Stimulated activated CD8-positive, alpha-beta memory T cell treated with anti-CD3 and anti-CD28 coated beads, Interleukin-2, amount 100 ng/mL, for 1 hour (primary cell): ENCODE results near the gene GRID1.
"Not testable (repeated sequence)": the region's sequence is repeated elsewhere in the genome, so short reads cannot be mapped to it uniquely, and the experiment has no call there.

Experiments
- DNase-seq, 2 donors: peaks; one replicate each; pipeline ENCODE4 v3.0.0-alpha.2; 2020; ENCODE audit warnings: low read depth in 2 of 2

GRID1 gene

GRCh38 chr10:86391986-86392722 lies 25.6 kb upstream of the GRID1 start:
- DNase-seq = no peak

GRCh38 chr10:86391236-86391840 lies 24.7 kb upstream of the GRID1 start:
- DNase-seq = no peak

- DNase-seq = no peak
Observed at GRCh38 chr10:86390337-86391120, 23.9 kb upstream of the GRID1 start.

- no peak for DNase-seq
Observed at GRCh38 chr10:86389441-86390193, 23.0 kb upstream of the GRID1 start.

GRCh38 chr10:86389109-86389440 lies 22.5 kb upstream of the GRID1 start:
- not testable (repeated sequence) for DNase-seq

GRCh38 chr10:86388119-86388704 lies 21.6 kb upstream of the GRID1 start:
- DNase-seq = no peak

- DNase-seq = no peak
Observed at GRCh38 chr10:86387178-86387794, 20.7 kb upstream of the GRID1 start.

GRCh38 chr10:86385806-86386205 lies 19.2 kb upstream of the GRID1 start:
- no peak for DNase-seq

- DNase-seq = no peak
Observed at GRCh38 chr10:86377797-86378146, 11.2 kb upstream of the GRID1 start.

- peak; percentile 63 to 67 for DNase-seq
Observed at GRCh38 chr10:86376852-86377796, 10.5 kb upstream of the GRID1 start.

GRCh38 chr10:86376403-86376802 lies 9.8 kb upstream of the GRID1 start:
- no peak for DNase-seq

- DNase-seq = no peak
Observed at GRCh38 chr10:86375204-86375603, 8.6 kb upstream of the GRID1 start.

- DNase-seq = no peak
Observed at GRCh38 chr10:86374664-86375063, 8.1 kb upstream of the GRID1 start.

GRCh38 chr10:86373828-86374227 lies 7.2 kb upstream of the GRID1 start:
- no peak for DNase-seq

GRCh38 chr10:86373251-86373650 lies 6.7 kb upstream of the GRID1 start:
- no peak for DNase-seq

- no peak for DNase-seq
Observed at GRCh38 chr10:86372784-86373239, 6.2 kb upstream of the GRID1 start.

- DNase-seq = no peak
Observed at GRCh38 chr10:86372119-86372783, 5.7 kb upstream of the GRID1 start.

- no peak for DNase-seq
Observed at GRCh38 chr10:86371691-86372090, 5.1 kb upstream of the GRID1 start.

GRCh38 chr10:86371116-86371515 lies 4.5 kb upstream of the GRID1 start:
- DNase-seq = no peak
